ENCODE measurements around the gene ALG11. TPM values are rescaled to one million over a fixed set of nuclear protein-coding genes. Genes with fewer than 3 reads are reported as not detected.
"Not testable (repeated sequence)": the region's sequence is repeated elsewhere in the genome, so short reads cannot be mapped to it uniquely, and the experiment has no call there.

ALG11 gene, protein sequence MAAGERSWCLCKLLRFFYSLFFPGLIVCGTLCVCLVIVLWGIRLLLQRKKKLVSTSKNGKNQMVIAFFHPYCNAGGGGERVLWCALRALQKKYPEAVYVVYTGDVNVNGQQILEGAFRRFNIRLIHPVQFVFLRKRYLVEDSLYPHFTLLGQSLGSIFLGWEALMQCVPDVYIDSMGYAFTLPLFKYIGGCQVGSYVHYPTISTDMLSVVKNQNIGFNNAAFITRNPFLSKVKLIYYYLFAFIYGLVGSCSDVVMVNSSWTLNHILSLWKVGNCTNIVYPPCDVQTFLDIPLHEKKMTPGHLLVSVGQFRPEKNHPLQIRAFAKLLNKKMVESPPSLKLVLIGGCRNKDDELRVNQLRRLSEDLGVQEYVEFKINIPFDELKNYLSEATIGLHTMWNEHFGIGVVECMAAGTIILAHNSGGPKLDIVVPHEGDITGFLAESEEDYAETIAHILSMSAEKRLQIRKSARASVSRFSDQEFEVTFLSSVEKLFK
- 12.8 and 18.4 TPM in 2 replicates for total RNA-seq (2014; rRNA removed)
- polyA plus RNA-seq (2012), result 9.3 TPM

DNA sequence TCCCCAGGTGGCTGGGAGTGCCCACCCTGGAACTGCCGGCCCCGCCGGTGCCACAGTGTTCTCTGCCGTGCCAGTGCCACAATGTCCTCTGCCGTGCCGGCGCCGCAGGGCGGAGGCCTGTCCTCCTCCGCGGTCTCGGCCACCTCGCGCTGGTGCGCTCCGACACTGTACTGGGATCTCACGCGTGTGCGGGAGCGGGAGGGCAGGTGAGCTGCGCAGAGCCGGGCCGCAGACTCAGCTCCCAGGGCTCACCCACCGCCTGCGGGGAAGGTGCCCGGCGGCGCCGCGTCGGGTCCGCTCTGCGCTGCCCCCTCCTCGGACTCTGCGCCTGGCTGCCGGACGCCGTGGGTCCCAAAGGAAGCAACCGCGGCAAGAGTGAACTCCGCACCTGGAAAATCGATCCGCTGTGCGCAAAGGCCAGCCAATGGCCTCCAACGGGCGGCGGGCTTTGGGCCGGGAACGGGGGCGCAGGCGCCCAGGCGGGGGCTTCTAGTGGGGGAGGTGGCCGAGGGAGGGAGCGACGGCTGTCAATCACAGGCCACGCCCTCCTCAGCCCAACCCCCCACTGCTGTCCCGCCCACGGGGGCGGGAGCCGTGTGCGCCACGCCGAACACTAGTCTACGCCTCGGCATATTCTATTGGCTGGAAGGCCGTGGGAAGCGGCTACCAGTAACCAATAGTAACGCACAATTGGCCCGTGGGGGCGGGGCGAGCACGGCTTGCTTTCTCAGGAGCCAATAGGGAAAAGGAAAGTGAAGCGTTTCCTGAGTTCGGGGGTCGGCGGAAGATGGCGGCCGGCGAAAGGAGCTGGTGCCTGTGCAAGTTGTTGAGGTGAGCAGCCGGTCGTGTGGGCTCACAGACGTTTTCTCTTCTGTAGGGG lies at the start of gene ALG11:
Gene ALG11, plus strand, starts transcription at position 767 of the 880 bp plus-strand sequence. Its CDS starts 21 bp downstream, at position 788.
- peak; percentile 96 for DNase-seq (ENCODE audit: low read depth)

DNA sequence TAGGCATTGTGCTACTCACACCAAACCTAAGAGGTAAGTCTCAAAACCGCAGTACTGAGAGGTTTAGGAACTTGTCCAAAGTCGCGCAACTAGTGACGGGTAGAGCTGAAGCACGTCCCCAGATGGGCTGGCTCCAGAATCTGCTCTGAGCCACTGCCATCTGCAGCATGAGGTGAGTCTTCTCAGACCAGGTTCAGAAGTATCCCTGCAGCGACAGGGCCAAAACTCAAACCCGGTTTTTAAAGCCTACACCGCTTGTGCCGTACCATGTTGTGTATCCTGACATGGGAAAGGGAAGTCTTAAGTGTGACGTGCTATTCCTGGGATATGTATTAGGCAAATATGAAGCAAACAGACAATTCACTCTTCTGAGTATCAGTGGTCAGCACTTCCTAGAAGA lies 46.0 kb upstream of the ALG11 start:
- DNase-seq (ENCODE audit: low read depth), result no peak

DNA sequence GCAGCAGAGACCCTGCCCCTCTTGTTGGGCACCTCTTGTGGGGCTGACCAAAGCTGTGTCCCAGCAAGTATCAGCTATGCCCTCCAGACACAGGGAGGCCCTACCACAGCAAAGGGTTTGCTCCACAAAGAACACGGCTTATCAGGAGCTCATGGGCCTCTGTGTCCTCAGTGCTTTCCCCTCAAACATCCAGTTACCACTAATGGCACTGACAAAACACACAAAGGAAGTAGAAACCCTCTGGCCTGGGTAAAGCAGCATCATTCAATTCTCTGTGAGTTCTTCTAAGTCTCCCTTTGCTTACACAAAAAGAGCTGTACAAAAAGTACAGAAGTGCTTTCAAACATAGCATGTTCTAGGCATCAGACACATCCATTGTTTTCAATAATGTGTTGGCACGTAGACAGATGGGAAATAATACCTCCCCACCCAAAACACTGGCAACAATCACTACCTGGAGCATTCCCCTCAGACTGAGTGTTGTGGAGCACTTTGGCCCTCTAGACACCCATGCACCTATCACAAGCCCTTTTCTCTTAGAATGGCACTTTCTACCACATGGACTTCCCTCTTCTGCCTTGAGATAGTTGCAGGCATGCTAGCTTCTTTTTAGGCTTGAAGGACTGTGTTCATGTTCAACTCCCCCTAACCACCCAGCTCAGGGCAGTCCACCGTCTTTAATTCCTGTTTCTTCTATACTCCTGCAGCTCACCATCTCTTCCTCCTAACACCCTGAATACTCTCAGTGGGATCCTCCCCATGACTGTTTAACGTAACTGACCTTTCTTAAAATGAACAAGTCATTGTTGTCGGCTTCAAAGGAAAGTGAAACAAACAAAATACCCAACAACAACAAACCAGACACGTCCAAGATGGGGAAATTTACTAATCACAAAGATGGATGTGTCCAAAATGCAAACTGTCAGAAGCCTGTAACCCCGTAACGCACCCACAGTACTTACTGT lies 44.4 kb upstream of the ALG11 start:
- no peak for DNase-seq (ENCODE audit: low read depth)

DNA sequence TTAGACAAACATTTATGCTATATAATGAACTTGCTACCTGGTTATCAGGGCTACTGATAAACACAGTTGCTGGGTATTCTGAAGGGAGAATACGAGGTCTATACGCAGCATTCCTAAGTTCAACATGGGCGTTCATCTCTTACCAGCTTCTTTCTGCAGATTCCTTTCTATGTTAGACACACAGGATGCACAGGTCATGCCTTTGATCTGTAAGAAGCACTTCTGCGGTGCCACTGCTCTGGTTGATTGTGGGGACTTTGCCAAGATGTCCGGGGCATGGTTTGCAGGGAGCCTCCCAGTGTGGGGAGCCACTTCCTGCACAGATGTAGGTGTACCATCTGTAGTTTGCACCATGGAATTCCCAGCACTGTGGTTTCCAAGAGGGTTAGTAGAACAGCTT lies 41.8 kb upstream of the ALG11 start:
- DNase-seq (ENCODE audit: low read depth), result no peak

DNA sequence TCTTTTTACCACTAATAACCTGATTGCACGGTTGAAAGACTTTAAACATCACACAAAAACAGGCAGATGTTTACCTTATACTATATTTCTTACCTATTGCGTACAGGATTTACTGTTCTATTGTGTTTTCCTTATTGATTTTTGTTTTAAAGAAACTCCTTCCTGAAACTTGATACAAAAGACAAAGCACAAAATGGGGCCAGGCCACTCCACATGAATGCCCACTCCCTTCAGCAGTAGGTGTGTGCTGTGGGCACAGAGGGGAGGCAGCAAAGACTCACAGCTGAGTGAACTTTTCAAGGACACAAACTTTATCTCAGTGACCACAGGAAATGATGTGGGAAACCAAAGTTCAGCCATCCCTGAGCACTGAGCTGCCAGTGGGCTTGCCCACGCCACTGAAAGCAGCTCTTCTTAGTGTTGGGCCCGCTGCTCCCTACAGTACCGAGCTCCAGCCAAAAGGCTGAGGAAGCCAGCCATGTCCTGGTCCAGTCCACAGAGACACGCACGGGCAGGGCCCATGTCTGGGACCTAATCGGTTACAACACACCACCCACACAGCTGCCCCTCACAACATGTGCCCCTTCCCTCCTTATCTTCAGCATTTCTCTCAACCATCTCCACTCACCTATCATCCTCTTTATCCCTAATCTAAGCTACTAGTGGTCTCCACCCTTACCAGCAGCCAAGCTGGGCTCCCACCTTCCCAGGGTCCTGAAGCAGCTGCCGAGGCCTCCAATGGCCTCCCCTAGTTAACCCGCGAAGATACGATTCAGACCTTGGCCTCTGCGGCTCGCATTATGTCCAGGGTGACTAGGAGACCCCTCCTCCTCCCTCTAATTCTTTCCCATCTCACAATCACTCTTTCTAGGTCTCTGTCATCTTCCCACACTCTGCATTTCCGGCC lies 40.4 kb upstream of the ALG11 start:
- DNase-seq (ENCODE audit: low read depth), result no peak

DNA sequence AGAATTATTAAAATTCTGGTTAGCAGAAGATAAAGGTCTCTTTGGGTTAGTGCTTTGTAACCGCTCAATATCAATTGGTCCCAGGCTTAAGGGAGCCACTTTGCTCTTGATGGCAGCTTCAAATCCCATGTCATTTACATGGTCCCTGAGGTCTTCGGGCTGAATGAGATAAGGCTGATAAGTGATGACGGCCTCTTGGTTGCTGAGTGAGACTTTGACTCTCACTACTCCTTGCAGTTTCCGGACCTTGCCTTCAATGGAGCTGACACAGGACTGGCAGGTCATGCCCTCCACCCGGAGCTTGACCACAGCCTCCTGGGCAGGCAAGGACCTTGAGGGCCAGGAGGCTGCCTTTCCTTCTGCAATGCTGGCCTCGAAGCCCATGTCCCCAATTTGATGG lies 37.7 kb upstream of the ALG11 start:
- DNase-seq (ENCODE audit: low read depth), result no peak

DNA sequence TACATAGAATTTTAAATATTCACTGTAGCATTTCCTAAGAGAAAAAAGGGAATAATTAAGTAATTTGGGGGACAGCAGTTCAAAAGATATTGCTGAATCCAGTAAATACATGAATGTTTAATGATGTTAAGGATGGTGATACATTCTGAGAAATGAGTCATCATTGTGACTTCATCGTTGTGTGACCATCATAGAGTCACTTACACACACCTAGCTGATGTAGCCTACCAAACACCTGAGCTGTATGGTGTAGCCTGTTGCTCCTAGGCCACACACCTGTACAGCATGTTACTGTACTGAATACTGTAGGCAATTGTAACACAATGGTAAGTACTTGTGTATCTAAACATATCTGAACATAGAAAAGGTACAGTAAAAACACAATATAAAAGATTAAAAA lies 35.8 kb upstream of the ALG11 start:
- no peak for DNase-seq (ENCODE audit: low read depth)

DNA sequence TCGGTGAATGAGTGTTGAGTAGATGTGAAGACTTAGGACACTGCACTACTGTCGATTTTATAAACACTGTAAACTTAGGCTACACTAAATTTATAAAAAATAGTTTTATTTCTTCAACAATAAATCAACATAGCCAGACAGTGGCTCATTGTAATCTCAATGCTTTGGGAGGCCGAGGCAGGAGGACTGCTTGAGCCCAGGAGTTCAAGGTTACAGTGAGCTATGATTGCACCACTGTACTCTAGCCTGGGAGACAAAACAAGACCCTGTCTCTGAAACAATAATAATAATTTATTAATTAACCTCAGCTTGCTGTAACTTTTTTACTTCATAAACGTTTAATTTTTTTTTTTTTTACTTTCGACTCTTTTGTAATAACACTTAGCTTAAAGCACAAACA lies 35.3 kb upstream of the ALG11 start:
- no peak for DNase-seq (ENCODE audit: low read depth)

DNA sequence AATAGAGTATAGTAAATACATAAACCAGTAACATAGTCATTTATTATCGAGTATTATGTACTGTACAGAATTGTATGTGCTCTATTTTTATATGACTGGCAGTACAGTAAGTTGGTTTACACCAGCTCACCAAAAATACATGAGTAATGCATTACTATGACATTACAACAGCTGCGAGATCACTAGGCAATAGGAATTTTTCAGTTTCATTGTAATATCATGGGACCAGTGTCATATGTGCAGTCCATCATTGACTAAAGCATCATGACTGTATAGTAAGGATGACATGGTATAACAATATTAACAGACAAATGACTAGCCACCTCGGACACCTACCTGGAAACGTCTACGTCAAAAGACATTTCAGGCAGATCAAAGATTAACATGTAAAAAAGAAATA lies 34.6 kb upstream of the ALG11 start:
- peak; percentile 63 for DNase-seq (ENCODE audit: low read depth)

DNA sequence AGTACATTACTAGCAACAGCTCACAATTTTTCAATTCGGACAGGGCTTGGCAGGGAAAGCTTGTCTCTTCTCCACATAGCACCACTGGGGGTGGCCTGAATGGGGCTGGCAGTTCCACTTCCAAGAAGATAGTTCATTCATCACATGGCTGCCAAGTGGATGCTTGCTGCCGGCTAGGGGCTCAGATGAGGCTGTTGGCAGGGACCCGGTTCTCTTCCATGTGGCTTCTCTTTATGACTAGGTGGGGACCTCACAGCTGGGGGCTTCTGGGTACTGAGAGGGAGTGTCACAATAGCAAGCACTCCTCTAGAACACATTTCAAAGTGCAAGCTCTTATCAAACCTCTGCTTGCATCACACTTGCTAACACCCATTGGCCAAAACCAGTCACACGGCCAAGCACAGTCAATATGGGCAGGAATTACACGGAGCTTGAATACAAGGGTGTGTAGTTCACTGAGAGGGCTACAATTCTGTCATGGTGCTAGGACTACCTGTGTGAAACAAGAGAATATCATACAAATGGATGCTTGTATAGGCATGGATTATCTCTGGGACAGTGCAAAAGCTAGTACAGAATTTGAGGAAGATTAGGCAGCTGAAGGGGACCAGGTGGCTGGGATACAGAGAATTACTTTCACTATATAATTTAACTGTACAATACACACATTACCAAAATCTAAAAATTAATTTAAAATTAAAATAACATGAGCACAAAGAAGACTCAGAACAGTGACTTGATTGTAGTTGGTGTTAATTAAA lies 33.2 kb upstream of the ALG11 start:
- DNase-seq (ENCODE audit: low read depth), result no peak

DNA sequence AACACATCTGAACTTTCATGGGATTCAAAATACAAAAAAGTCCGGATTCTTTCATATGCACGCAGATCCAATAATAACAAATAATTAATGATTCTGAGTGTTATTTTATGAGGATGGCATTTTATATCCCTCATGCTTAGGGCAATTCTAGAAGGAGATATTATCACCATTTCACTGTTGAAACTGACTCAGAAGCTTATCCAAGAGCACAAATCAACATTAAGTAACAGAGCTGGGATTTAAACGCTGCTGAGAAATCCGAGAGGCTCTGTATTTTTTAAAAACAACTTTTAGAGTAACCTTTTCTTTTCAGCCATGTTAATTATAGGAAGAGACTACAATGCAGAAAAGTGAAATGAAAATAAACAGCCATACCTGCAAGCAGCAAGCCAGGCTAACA lies 31.3 kb upstream of the ALG11 start:
- no peak for DNase-seq (ENCODE audit: low read depth)

DNA sequence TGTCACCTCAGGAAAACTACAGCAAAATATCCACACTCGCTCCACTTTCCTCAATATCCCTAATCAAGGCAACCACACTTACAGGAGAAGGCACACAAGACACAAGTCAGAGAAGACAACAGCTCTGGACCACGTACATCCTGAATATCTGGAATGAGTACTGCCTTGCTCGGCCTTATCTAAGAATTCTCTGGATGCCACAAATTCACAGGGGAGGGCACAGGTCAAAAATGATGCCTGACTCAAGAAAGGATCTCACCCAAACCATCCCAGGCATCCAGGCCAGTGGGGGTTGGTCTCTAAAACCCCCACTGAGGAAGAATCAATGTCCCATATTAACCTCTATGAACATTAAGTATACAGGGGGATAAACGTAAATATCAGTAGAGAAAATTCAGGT lies 30.8 kb upstream of the ALG11 start:
- DNase-seq (ENCODE audit: low read depth), result no peak

DNA sequence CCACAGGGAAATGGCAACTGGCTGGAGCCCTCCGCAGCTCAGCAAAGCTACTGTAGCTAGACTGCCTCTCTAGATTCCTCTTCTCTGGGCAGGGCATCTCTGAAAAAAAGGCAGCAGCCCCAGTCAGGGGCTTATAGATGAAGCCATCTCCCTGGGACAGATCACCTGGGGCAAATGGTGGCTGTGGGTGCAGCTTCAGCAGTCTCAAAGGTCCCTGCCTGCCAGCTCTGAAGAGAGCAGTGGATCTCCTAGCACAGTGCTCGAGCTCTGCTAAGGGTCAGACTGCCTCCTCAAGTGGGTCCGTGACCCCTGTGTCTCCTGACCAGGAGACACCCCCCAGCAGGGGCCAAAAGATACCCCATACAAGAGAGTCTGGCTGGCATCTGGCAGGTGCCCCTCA lies 28.9 kb upstream of the ALG11 start:
- not testable (repeated sequence) for DNase-seq (ENCODE audit: low read depth)

DNA sequence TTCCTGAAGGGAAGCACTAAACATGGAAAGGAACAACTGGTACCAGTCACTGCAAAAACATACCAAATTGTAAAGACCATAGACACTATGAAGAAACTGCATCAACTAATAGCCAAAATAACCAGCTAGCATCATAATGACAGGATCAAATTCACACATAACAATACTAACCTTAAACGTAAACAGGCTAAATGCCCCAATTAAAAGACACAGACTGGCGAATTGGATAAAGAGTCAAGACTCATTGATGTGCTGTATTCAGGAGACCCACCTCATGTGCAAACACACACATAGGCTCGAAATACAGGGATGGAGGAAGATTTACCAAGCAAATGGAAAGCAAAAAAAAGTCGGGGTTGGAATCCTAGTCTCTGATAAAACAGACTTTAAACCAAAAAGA lies 27.3 kb upstream of the ALG11 start:
- not testable (repeated sequence) for DNase-seq (ENCODE audit: low read depth)

DNA sequence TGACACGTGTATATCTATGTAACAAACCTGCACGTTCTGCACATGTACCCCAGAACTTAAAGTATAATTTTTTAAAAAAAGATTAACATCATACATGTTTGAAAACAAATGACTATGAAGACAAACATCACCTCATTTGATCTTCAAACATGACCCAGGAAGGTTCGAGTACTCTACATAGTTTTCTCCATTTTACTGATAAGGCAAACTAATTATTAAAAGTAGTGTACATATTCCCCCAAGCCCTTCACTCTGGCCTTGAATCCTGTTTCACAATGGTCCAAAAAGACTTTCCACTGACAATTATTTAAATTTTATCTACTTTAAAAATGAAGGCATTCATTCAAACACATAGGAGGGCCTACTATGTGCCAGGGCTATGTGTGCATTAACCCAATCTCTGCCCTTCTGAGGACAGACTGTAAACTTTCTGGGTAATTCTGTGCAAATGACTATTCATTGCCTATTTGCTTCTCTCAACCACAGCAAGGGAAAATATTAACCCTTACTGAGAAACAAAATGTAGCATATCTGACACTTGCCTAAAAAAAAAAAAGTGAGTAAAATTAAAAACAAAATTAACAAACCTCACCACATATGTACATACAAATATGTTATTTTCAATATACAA lies 23.1 kb upstream of the ALG11 start:
- no peak for DNase-seq (ENCODE audit: low read depth)

DNA sequence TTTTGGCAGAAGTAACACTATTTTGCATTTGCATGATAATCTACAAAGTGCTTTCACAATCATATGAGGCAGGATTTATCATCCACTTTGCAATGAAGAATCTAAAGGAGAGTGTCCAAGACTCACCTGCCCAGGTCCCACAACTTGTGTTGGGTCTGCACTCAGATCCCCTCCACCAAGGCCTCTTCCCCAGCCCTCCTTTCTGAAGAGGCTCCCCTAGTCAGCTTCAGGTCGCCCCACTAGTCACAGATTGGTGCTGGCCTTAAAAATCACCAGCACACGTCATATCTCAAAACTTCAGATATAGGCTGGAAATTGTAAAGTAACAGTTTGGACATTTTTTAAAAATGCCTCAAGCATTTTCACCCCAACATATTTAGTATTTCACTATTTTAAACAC lies 18.5 kb upstream of the ALG11 start:
- no peak for DNase-seq (ENCODE audit: low read depth)

DNA sequence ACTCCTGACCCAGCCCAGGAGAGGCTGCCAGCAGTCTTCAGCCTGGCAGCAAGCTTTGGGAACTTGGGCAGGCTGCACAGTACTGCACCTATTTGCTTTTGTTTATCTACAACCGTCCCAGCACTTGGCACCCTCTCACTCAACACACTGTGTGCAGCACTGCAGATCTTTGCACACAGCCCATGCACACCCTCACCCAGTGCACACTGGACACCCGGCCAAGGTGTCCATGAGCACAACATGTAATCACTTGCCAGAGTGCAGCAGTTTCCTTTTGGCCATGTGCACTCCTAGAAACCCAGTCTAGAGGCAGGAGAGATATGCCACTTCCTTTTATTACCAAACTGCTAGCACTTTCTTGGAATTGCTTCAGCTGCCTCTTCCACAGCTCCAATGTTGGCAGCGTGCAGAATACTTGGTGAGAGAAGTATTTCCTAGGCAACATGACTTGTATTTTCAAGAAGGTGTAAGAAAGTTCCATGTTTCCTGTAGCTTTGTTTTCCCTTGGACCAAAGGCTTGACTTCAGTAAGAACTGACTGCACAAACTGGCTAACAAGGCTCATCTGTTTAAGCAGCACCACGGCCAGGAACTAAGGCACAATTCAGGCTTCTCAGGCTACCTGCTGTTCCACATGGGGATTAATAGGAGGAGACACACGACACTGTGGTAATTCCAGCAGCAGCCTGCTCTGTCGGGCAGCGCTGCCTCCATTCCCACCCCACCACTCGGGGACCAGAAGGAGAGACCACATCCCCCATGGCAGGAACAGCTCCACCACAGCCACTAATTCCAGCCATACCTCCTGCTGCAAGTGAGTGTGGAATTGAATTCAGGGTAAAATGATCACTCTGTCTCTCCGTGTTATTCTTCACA lies 16.3 kb upstream of the ALG11 start:
- no peak for DNase-seq (ENCODE audit: low read depth)

DNA sequence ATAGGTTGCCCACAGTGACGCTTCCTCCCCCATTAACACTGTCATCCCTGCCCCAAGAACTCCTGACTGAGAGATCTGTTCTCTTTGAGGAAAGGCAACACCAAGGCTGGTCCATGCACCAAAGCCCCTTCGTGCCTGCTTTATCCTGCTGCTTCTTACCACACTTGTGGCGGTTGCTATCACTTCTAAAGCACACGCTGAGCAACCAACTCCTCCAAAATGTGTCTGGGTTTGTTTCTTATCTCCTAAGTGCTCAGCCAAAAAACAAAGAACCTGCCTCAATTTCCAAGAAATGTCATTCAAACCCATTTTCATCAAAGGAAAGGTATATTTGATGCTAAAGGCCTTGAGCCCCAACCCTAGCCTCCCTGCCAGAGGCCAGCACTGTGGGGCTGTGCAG lies 15.6 kb upstream of the ALG11 start:
- DNase-seq (ENCODE audit: low read depth), result no peak
